Spleen (tissue), 7 donors: ENCODE results near the gene NACA.

ENCODE experiments used
- POLR2A ChIP-seq, 3 donors: fragments of 450-650 bp; IDR thresholded peaks; one replicate each; pipeline ENCODE4 v1.5.1; 2017; ENCODE audit warnings: antibody characterized with exemption in 3 of 3, mild to moderate bottlenecking in 1 of 3
- POLR2AphosphoS5 ChIP-seq, 3 donors: sonication (generic); formaldehyde crosslinking; IDR thresholded peaks; one replicate each; pipeline ENCODE4 v1.5.1; 2017; ENCODE audit warnings: antibody characterized with exemption in 3 of 3
- TF ChIP-seq, protein P1 (sequence below), 11 experiments: fragments of 200-600 bp in 7 of 11; fragments of 450-650 bp in 4 of 11; sonication (generic) in 4 of 11; IDR thresholded peaks in 8 of 11; conservative IDR thresholded peaks in 3 of 11; 1 replicate in 7 of 11; 2 replicates in 4 of 11; pipeline versions ENCODE4 v1.4.0 to v1.8.0; 2016 to 2021; ENCODE audit warnings: antibody characterized with exemption in 11 of 11, inconsistent platforms in 4 of 11, mild to moderate bottlenecking in 1 of 11
- donor health status: DM: no; HTN: no; CAD: no; lungs with moderate emphysema.
- donor health status: DM: no; HTN: no; CAD: no.
- donor health status: DM: no; HTN: no; CAD: no.

DNA sequence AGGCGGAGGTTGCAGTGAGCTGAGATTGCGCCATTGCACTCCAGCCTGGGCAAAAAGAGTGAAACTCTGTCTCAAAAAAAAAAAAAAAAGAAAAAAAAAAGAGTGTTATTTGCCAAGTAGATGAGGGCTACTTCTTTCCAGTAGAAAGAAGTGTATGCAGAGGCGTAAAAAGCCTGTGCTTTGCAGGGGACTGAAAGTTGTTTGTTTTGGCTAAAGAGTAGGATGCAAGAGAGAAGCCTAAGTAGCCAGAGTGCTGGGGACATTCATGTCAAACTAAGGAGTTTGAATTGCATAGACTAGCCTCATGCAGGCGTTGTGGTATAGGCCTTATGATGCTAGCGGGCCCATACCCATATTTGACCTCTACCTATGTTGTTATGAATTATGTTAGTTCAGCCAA, 47.5 kb upstream of the NACA start:
- TF ChIP-seq POLR2AphosphoS5 (IDR thresholded peaks at IDR 0.05), result no peak
- TF ChIP-seq, protein P1, sequence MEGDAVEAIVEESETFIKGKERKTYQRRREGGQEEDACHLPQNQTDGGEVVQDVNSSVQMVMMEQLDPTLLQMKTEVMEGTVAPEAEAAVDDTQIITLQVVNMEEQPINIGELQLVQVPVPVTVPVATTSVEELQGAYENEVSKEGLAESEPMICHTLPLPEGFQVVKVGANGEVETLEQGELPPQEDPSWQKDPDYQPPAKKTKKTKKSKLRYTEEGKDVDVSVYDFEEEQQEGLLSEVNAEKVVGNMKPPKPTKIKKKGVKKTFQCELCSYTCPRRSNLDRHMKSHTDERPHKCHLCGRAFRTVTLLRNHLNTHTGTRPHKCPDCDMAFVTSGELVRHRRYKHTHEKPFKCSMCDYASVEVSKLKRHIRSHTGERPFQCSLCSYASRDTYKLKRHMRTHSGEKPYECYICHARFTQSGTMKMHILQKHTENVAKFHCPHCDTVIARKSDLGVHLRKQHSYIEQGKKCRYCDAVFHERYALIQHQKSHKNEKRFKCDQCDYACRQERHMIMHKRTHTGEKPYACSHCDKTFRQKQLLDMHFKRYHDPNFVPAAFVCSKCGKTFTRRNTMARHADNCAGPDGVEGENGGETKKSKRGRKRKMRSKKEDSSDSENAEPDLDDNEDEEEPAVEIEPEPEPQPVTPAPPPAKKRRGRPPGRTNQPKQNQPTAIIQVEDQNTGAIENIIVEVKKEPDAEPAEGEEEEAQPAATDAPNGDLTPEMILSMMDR (IDR thresholded peaks at IDR 0.05 in 8 of 11, conservative IDR thresholded peaks at IDR 0.05 in 3 of 11), result no peak
- TF ChIP-seq POLR2A (IDR thresholded peaks at IDR 0.05), result no peak
